Right ventricle myocardium inferior (tissue), 1 donor: ENCODE measurements around the gene TMEM272. TPM values are rescaled to one million over a fixed set of nuclear protein-coding genes. Genes with fewer than 3 reads are reported as not detected.
A peak's percentile ranks its signal among the peaks of the same experiment; 100 is the strongest.

Experiments
- ATAC-seq: fragments of 200-7000 bp; cut with Tn5 transposase; one replicate; pipeline ENCODE4 v1.9.1; 2020; ENCODE audit warnings: mild to moderate bottlenecking, moderate library complexity
- DNase-seq: peaks from one replicate; pipeline ENCODE4 v3.0.0; 2021; ENCODE audit errors: missing footprints
- intact Hi-C: fragments of 100-400 bp; cut with DNase I; formaldehyde crosslinking; loops from one replicate; pipeline ENCODE4 v1.11.0; 2022
- total RNA-seq: library from RNA; stranded (reverse); fragmentation: NEBNext Ultra II Directional; extraction: Animal tissue kit (Norgen Biotek cat#: 25700); gene quantifications from one replicate; pipeline ENCODE4 v1.2.1, GENCODE V29; 2021
- donor health status: DM: no; HTN: yes; CAD: no; lungs with severe emphysema.

The TMEM272 gene
- total RNA-seq, 1 donor from 2014 or later: 0.49 TPM

DNA sequence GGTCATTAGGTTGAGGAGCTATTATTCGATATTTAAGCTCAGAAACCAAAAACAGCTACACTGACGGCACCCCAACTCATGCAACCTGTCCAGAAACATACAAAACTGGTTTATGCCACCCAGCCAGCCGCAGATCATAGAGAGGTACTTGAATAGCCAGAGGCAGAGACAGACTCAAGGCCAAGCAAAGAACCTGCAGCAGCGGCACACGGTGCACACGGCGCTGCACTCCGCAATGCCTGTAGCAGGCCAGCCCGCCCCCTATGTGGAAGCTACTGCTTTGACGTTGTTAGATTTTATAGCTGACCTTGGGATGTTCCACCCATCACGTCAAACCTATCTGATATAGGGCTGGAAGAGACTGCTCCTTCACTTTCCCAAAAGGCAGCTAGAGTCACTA, 29.1 kb downstream of the TMEM272 start:
- ATAC-seq (no peak), DNase-seq (no peak)

GRCh38 chr13:51814825-51815650, 29.9 kb downstream of the TMEM272 start:
- intact Hi-C loops: loop anchor here (1.0 to 10.0 kb wide), 3 partner anchors 17 to 312 kb away; partner anchors contain the start of gene NEK5
- no peak for DNase-seq
- peak; percentile 61 for ATAC-seq

More for the DNA sequence above, 29.1 kb downstream of the TMEM272 start:
- intact Hi-C loops: loop anchor here (1.0 to 10.0 kb wide), 3 partner anchors 16 to 311 kb away; partner anchors contain the start of gene NEK5

DNA sequence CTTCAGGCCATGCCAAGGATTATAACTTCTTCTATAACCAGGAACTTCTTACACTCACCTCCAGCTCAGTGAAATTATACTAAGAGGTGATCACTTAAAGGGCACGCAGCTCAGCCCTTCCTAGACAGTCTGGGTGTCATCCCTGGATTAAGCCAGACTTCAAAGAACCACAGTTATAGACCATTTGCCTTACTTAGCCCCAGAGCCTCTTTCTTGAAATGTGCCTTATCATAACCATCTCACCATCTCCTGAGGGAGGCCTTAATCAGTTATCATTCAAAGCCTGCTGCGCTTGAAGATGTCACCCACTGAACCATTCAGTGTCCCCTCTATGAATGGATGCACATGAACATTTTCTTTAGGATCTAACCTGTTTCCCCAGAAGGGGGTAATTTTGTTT, 30.9 kb downstream of the TMEM272 start:
- ATAC-seq (no peak), DNase-seq (no peak)
- intact Hi-C loops: loop anchor here (10.0 kb wide), 1 partner anchor 181 kb away; no protein-coding TSS in a partner anchor

GRCh38 chr13:51811920-51812451, 33.0 kb downstream of the TMEM272 start:
- intact Hi-C loops: loop anchor here (10.0 kb wide), 1 partner anchor 183 kb away; no protein-coding TSS in a partner anchor
- ATAC-seq: no peak
- peak; percentile 50 for DNase-seq

DNA sequence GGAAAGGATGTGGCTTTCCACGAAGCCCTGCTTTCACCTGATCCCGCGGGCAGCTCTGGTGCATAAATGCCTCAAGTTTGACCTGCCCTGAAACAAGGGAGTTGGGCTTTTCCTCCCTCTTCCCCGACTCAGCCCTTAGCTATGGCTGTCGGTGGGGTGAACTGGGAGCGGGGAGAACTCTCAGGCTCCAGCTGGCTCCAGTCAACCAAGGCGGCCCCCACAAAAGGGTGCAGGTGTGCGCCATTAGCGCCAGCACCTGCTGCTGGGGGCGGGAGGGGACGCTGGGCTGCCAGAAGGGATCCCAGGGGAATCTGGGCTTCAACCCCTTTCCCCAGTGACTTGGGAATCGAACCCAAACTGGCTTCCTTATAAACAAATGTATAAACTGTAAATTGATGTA, 33.9 kb downstream of the TMEM272 start:
- intact Hi-C loops: loop anchor here (10.0 kb wide), 1 partner anchor 184 kb away; no protein-coding TSS in a partner anchor
- ATAC-seq: no peak
- DNase-seq: no peak

- ATAC-seq (no peak), DNase-seq (no peak)
- intact Hi-C loops: loop anchor here (10.0 kb wide), 1 partner anchor 524 kb away; no protein-coding TSS in a partner anchor
These were observed 36.2 kb downstream of the TMEM272 start for GRCh38 chr13:51808811-51809210.

DNA sequence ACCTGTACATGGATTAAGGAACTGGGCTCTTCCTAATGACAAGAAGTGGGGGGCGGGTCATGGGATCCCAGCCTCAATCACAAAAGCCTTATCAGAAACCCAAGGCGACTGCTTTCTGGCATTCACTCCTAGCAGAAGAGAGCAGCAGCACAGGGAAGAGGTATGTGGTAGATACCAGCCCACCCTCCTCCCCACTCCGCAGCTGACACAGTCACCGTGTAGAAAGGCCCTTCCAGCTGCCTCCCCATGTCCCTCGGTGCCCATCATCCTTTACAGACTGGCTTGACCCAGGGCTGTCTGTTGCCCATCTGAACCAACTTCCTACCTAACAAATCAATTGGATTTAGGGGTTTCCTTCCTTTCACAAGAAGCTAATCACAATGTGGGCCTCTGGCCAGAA, 37.9 kb downstream of the TMEM272 start:
- ATAC-seq (no peak), DNase-seq (no peak)
- intact Hi-C loops: loop anchor here (10.0 kb wide), 1 partner anchor 522 kb away; no protein-coding TSS in a partner anchor

DNA sequence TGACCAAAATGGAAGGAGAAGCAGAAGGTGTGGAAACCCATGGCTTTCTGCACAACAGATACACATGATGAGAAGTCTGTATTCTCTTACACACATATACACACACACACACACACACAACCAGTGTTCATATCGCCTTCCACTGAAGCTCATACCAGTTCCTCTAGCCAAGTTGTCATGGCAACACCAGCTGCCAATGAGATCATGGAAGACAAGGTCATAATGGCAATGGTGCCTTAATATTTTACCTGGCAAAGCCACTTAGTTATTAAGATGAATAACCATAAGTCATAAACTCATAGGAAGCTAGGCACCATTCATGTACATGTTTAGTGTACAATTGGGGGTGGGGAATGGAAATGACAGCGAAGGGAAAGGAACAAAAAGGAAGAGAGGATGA, 38.4 kb downstream of the TMEM272 start:
- intact Hi-C loops: loop anchor here (10.0 kb wide), 1 partner anchor 522 kb away; no protein-coding TSS in a partner anchor
- ATAC-seq: no peak
- DNase-seq: no peak

GRCh38 chr13:51805925-51806324, 39.1 kb downstream of the TMEM272 start:
- intact Hi-C loops: loop anchor here (10.0 kb wide), 1 partner anchor 521 kb away; no protein-coding TSS in a partner anchor
- ATAC-seq: no peak
- DNase-seq: no peak

DNA sequence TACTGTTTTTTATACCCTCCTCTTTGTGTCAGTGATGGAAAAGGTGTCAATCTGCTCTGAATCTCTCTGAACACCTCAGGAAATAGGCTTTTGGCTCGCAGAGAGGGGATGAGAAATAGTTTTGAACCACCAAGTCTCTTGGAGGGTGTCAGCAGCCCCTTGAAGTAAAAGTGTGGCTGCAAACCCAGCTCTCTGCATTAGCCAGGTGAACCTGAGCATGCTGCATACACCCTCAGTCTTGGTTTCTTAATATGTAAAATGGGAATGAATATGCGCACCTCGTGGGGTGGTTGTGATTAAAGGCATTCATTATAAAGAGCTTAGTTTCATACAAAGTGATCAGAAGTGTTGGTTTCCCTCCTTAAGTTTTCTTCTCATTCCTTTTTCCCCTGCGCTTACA, 39.7 kb downstream of the TMEM272 start:
- intact Hi-C loops: loop anchor here (10.0 kb wide), 1 partner anchor 521 kb away; no protein-coding TSS in a partner anchor
- DNase-seq (no peak), ATAC-seq (no peak)

- ATAC-seq (no peak), DNase-seq (peak; percentile 77)
These were observed 40.4 kb downstream of the TMEM272 start for GRCh38 chr13:51804295-51805172.

GRCh38 chr13:51803422-51804294, 41.3 kb downstream of the TMEM272 start, which contains the start of gene DHRS12:
Gene DHRS12 (minus strand): TSS chr13:51804163. CDS start chr13:51799659, 4,504 bp downstream.
- intact Hi-C loops: loop anchor here (2.0 to 10.0 kb wide), 3 partner anchors 221 to 519 kb away; partner anchors contain the start of genes INTS6 and WDFY2
- DNase-seq (peak; percentile 97), ATAC-seq (peak; percentile 89)

More at GRCh38 chr13:51804295-51805172, 40.4 kb downstream of the TMEM272 start:
- intact Hi-C loops: loop anchor here (5.0 to 10.0 kb wide), 2 partner anchors 222 to 520 kb away; partner anchors contain the start of gene WDFY2

- ATAC-seq: no peak
- intact Hi-C loops: loop anchor here (2.0 to 10.0 kb wide), 3 partner anchors 221 to 518 kb away; partner anchors contain the start of genes INTS6 and WDFY2
- DNase-seq: peak; percentile 62
These were observed 42.2 kb downstream of the TMEM272 start for GRCh38 chr13:51802631-51803418.

DNA sequence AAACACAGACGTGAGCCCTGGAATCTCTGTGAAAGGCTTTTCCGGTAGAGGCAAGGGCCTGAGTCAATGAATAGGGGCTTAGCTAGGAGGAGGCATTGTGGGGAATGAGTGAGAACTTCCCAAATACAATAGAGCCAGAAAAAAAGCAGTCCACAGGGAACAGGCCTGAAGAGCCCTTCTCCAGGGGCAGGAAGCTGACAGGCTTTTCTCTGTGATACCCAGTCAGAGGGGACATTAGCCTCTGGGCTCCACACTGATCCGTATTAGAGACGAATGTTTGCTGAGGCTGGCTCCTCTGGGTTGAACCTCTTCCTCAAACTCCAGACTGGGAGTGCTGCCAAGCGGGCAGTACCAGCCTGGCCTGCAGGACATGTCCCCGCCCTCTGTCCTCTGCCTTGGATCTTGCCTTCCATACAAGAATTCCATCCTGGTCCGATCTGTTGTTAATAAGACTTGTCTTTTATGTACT, 43.3 kb downstream of the TMEM272 start:
- intact Hi-C loops: loop anchor here (2.0 to 10.0 kb wide), 3 partner anchors 219 to 517 kb away; partner anchors contain the start of genes INTS6 and WDFY2
- ATAC-seq: peak; percentile 16
- peak; percentile 85 for DNase-seq

- ATAC-seq: no peak
- intact Hi-C loops: loop anchor here (5.0 to 10.0 kb wide), 2 partner anchors 218 to 516 kb away; partner anchors contain the start of gene WDFY2
- DNase-seq: peak; percentile 74
These were observed 44.5 kb downstream of the TMEM272 start for GRCh38 chr13:51800486-51800885.

DNA sequence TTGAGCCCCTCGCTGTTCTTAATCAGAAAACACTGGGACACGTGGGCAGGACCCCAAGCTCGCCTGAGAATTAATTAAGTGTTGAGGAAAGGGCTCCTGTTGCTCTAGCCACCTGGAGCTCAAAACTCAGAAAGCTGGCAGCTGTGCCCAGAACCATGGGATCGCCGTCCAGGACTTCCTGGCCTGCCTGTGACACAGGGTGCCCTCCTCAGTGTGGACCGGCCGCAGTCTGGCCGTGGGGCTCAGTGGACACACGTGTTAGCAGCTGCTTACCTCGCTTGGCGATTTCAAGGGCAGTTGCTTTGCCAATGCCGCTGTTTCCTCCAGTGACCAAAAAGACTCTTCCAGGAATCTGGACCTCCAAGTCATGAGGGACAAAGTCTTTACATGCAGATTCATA, 45.7 kb downstream of the TMEM272 start:
- intact Hi-C loops: no loop called here
- DNase-seq (no peak), ATAC-seq (no peak)
